Naive thymus-derived CD4-positive, alpha-beta T cell (primary cell): ENCODE data around the gene CSTPP1. TPM values are rescaled to one million over a fixed set of nuclear protein-coding genes. Genes with fewer than 3 reads are reported as not detected.
"Not testable (repeated sequence)": the region's sequence is repeated elsewhere in the genome, so short reads cannot be mapped to it uniquely, and the experiment has no call there.

ENCODE experiments used
- ATAC-seq: fragments of 150-1000 bp; cut with Tn5 transposase; 2 replicates; pipeline ENCODE4 v1.10.0; 2021; ENCODE audit warnings: mild to moderate bottlenecking, moderate library complexity
- CTCF ChIA-PET: fragments of 350-600 bp; sonication (Branson Sonifier 250); formaldehyde crosslinking; loops from one replicate; lab custom pipeline; 2021; ENCODE audit warnings: antibody characterized with exemption; lab: Charles Lee
- POLR2A ChIA-PET: fragments of 350-600 bp; sonication (Branson Sonifier 250); formaldehyde crosslinking; loops from one replicate; lab custom pipeline; 2021; ENCODE audit warnings: antibody characterized with exemption, inconsistent platforms; lab: Charles Lee
- DNase-seq, 9 donors: peaks; one replicate each; pipeline versions ENCODE4 v3.0.0 to v3.0.0-alpha.2; 2020 to 2022; ENCODE audit warnings: mixed read lengths in 1 of 9
- H3K27ac ChIP-seq: one replicate; pipeline ENCODE4 v1.7.0; 2013; ENCODE audit warnings: mild to moderate bottlenecking, low read depth, low read length, moderate library complexity
- H3K27me3 ChIP-seq, 2 donors: one replicate each; pipeline ENCODE4 v1.7.0; 2013; ENCODE audit warnings: low read length in 2 of 2, mild to moderate bottlenecking in 2 of 2, moderate library complexity in 2 of 2; ENCODE audit not compliant: control insufficient read depth in 2 of 2, insufficient read depth in 2 of 2
- H3K36me3 ChIP-seq, 3 experiments: 1 replicate in 2 of 3; 2 replicates in 1 of 3; pipeline ENCODE4 v1.7.0; 2013; ENCODE audit warnings: low read length in 3 of 3, mild to moderate bottlenecking in 3 of 3, moderate library complexity in 1 of 3; ENCODE audit not compliant: insufficient read depth in 3 of 3, control insufficient read depth in 2 of 3
- H3K4me1 ChIP-seq, 2 donors: one replicate each; pipeline ENCODE4 v1.7.0; 2013; ENCODE audit warnings: low read length in 2 of 2, mild to moderate bottlenecking in 2 of 2, moderate library complexity in 1 of 2; ENCODE audit not compliant: control insufficient read depth in 2 of 2, insufficient read depth in 2 of 2
- H3K4me3 ChIP-seq: 2 replicates; pipeline ENCODE4 v1.7.0; 2013; ENCODE audit warnings: mild to moderate bottlenecking, low read length
- H3K9me3 ChIP-seq, 3 experiments: 1 replicate in 2 of 3; 2 replicates in 1 of 3; pipeline ENCODE4 v1.7.0; 2013; ENCODE audit warnings: low read length in 3 of 3; ENCODE audit not compliant: control insufficient read depth in 2 of 3
- H3K27ac Mint-ChIP-seq, 9 donors: one replicate each; pipeline ENCODE4 v1.8.0; 2020 to 2022; ENCODE audit warnings: mixed read lengths in 9 of 9, mild to moderate bottlenecking in 8 of 9, moderate library complexity in 5 of 9, inconsistent platforms in 2 of 9
- H3K27me3 Mint-ChIP-seq, 5 donors: one replicate each; pipeline ENCODE4 v1.8.0; 2021 to 2022; ENCODE audit warnings: mixed read lengths in 5 of 5, mild to moderate bottlenecking in 1 of 5
- H3K36me3 Mint-ChIP-seq, 5 donors: one replicate each; pipeline ENCODE4 v1.8.0; 2020 to 2022; ENCODE audit warnings: mixed read lengths in 5 of 5, mild to moderate bottlenecking in 3 of 5, inconsistent platforms in 1 of 5
- H3K4me1 Mint-ChIP-seq, 7 donors: one replicate each; pipeline ENCODE4 v1.8.0; 2020 to 2022; ENCODE audit warnings: mixed read lengths in 7 of 7, mild to moderate bottlenecking in 3 of 7, inconsistent platforms in 1 of 7
- H3K4me3 Mint-ChIP-seq, 10 donors: one replicate each; pipeline ENCODE4 v1.8.0; 2020 to 2022; ENCODE audit warnings: mild to moderate bottlenecking in 10 of 10, mixed read lengths in 10 of 10, moderate library complexity in 6 of 10, inconsistent platforms in 2 of 10
- H3K9me3 Mint-ChIP-seq, 11 donors: one replicate each; pipeline ENCODE4 v1.8.0; 2020 to 2022; ENCODE audit warnings: mixed read lengths in 11 of 11, mild to moderate bottlenecking in 4 of 11, inconsistent platforms in 1 of 11, moderate library complexity in 1 of 11
- intact Hi-C, 2 donors: fragments of 100-400 bp; cut with micrococcal nuclease; formaldehyde crosslinking; loops; one replicate each; pipeline ENCODE4 v1.15.1; 2023
- polyA plus RNA-seq, 2 donors: library from polyadenylated mRNA; unstranded; fragments of 300-500 nt; fragmentation: Illumina TruSeq; gene quantifications; one replicate each; pipeline ENCODE4 v1.2.3, GENCODE V29; 2021
- total RNA-seq, 6 experiments: library from RNA in 5 of 6; stranded (reverse) in 5 of 6; gene quantifications; 1 replicate in 5 of 6; 2 replicates in 1 of 6; pipeline ENCODE4 v1.2.3 and lab custom pipeline; 2021 to 2026

The CSTPP1 gene
- total and polyA plus RNA-seq, 7 experiments from 2014 or later = 9.3 to 18.6 (median 16.1) TPM

DNA sequence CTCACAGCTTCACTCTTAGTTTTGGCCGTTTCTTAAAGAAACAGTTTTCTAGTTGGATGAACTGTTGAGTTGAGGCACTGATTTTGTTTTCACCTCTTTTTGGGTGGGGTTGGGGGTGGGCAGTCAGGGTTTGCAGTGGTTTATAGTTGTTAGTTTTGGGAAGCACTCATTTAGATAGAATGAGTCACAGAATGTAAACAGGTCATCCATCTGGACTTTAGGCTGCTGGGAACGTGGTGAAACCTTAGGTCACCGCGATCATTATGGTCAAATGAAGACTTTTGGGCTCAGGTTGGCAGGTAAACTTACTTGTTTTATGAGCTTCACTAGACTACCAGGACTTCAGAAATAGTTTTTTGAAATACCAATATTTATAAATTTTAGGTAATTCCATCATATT lies 48.4 kb downstream of the CSTPP1 start:
- ChIA-PET POLR2A (no interaction called here), CTCF (interaction anchor here (0.7 to 1.3 kb wide), 2 partner anchors 10 to 16 kb away, joined by 3 read pairs; no protein-coding TSS in a partner anchor)
- H3K9me3 Mint-ChIP-seq = peaks cover 0 to 5% (median 0%) of the 10 kb centered on the region in 11 donors
- peaks cover 0 to 8% (median 0%) of the 10 kb centered on the region in 5 donors for H3K27me3 Mint-ChIP-seq
- H3K4me3 Mint-ChIP-seq = no peak overlapping the region
- H3K27ac ChIP-seq = no peak overlapping the region
- no peaks in the 10 kb centered on the region for H3K9me3 ChIP-seq
- no peak overlapping the region for H3K27ac Mint-ChIP-seq
- H3K4me1 ChIP-seq = no peaks in the 10 kb centered on the region
- intact Hi-C loops = no loop called here
- DNase-seq (no peak), ATAC-seq (no peak)
- no peaks in the 10 kb centered on the region for H3K36me3 ChIP-seq
- no peak overlapping the region for H3K4me3 ChIP-seq
- H3K4me1 Mint-ChIP-seq = peaks cover 0 to 17% (median 8%) of the 10 kb centered on the region in 7 donors
- peaks cover 0 to 23% (median 19%) of the 10 kb centered on the region in 5 donors for H3K36me3 Mint-ChIP-seq
- no peaks in the 10 kb centered on the region for H3K27me3 ChIP-seq

DNA sequence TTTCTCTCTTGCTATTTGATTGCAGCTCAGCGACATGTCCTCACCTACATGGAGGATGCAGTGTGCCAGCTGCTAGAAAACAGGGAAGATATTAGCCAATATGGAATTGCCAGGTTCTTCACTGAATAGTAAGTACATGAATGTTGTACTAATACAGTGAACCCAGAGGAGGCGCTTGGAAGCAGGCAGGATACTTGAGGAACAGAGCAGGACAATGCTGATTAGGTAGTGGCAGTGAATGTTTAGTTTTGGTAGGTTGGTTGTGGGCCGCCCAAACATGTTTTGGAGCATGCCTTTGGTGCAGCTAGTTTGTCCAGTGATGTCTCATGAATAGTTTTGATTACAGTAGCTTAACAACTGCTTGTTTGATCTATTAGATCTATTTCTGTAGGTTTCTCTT lies 50.6 kb downstream of the CSTPP1 start:
- H3K27me3 ChIP-seq = no peaks in the 10 kb centered on the region
- DNase-seq (no peak), ATAC-seq (no peak)
- POLR2A ChIA-PET = no interaction called here
- H3K27ac ChIP-seq = no peak overlapping the region
- CTCF ChIA-PET = interaction anchor here (0.6 kb wide), 2 partner anchors 94 to 96 kb away, joined by 3 to 4 read pairs; no protein-coding TSS in a partner anchor
- H3K4me1 ChIP-seq = no peaks in the 10 kb centered on the region
- no peaks in the 10 kb centered on the region for H3K9me3 ChIP-seq
- H3K4me3 Mint-ChIP-seq = no peak overlapping the region
- intact Hi-C loops = no loop called here
- H3K9me3 Mint-ChIP-seq = peaks cover 0 to 5% (median under 1%) of the 10 kb centered on the region in 11 donors
- H3K27me3 Mint-ChIP-seq = peaks cover 0 to 8% (median 0%) of the 10 kb centered on the region in 5 donors
- H3K4me1 Mint-ChIP-seq = peaks cover 0 to 8% (median 4%) of the 10 kb centered on the region in 7 donors
- H3K36me3 ChIP-seq = no peaks in the 10 kb centered on the region
- peak overlapping the region in 1 of 9 donors; percentile 19 for H3K27ac Mint-ChIP-seq
- peaks cover 0 to 42% (median 23%) of the 10 kb centered on the region in 5 donors for H3K36me3 Mint-ChIP-seq
- H3K4me3 ChIP-seq = no peak overlapping the region

DNA sequence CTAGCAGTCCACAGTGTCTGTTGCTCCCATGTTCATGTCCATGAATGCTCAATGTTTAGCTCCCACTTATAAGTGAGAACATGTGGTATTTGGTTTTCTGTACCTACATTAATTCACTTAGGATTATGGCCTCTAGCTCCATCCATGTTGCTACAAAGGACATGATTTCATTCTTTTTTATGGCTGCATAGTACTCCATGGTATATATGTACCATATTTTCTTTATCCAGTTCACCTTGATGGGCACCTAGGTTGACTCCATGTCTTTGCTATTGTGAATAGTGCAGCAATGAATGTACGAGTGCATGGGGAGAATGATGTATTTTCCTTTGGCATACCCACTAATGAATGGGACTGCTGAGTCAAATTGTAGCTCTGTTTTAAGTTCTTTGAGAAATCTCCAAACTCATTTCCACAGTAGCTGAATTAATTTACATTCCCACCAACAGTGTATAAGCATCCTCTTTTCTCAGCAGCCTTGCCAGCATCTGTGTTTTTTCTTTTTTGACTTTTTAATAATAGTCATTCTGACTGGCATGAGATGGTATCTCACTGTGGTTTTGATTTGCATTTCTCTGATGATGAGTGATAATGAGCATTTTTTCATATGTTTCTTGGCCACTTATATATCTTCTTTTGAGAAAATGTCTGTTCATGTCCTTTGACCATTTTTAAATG lies 53.4 kb downstream of the CSTPP1 start:
- Mint-ChIP-seq H3K9me3 (peaks cover 0 to 17% (median 4%) of the 10 kb centered on the region in 11 donors), H3K36me3 (peaks cover 0 to 62% (median 39%) of the 10 kb centered on the region in 5 donors)
- H3K36me3 ChIP-seq, ATAC-seq, H3K4me1 Mint-ChIP-seq, H3K4me3 ChIP-seq, H3K27ac Mint-ChIP-seq, H3K27ac ChIP-seq, H3K27me3 Mint-ChIP-seq, H3K4me1 ChIP-seq, DNase-seq, POLR2A ChIA-PET, intact Hi-C loops, H3K4me3 Mint-ChIP-seq, H3K9me3 ChIP-seq, H3K27me3 ChIP-seq: not testable (repeated sequence)
- CTCF ChIA-PET = interaction anchor here (0.8 kb wide), 1 partner anchor 9 kb away, joined by 8 read pairs; no protein-coding TSS in a partner anchor

DNA sequence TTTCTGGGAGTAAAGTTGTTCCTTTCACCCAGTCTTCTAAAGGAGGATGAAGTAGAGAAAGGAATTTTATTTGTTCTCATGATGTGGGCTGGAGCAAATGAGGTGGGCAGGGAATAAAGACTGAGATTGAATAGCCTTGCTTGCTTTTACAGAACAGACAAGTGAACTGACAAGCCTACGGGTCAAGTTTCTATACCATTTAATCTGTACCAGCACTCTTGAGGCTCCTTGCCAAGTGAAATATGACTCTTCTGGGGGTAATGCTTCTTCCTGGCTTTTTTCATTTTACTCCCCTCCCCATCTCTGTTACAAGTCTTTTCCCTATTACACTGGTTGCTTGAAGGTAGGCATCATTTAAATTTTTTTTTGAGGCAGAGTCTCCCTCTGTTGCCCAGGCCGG lies 54.8 kb downstream of the CSTPP1 start:
- Histone ChIP-seq H3K36me3 (no peaks in the 10 kb centered on the region), H3K27ac (no peak overlapping the region), H3K27me3 (no peaks in the 10 kb centered on the region), H3K4me1 (no peaks in the 10 kb centered on the region), H3K9me3 (no peaks in the 10 kb centered on the region), H3K4me3 (no peak overlapping the region)
- Mint-ChIP-seq H3K9me3 (peaks cover 0 to 17% (median 4%) of the 10 kb centered on the region in 11 donors), H3K27me3 (no peaks in the 10 kb centered on the region), H3K36me3 (peaks cover 0 to 69% (median 45%) of the 10 kb centered on the region in 5 donors), H3K4me3 (no peak overlapping the region), H3K27ac (no peak overlapping the region), H3K4me1 (no peaks in the 10 kb centered on the region)
- DNase-seq (no peak), ATAC-seq (no peak)
- POLR2A ChIA-PET = interaction anchor here (0.7 kb wide), 1 partner anchor 111 kb away, joined by 5 read pairs; no protein-coding TSS in a partner anchor
- CTCF ChIA-PET = no interaction called here
- intact Hi-C loops = no loop called here

DNA sequence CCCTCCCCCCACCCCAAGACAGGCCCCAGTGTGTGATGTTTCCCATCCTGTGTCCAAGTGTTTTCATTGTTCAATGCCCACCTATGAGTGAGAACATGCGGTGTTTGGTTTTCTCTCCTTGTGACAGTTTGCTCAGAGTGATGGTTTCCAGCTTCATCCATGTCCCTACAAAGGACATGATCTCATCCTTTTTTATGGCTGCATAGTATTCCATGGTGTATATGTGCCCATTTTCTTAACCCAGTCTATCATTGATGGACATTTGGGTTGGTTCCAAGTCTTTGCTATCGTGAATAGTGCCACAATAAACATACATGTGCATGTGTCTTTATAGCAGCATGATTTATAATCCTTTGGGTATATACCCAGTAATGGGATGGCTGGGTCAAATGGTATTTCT lies 55.8 kb downstream of the CSTPP1 start:
- DNase-seq, H3K27me3 ChIP-seq, H3K36me3 ChIP-seq, H3K27ac ChIP-seq, POLR2A ChIA-PET, H3K27ac Mint-ChIP-seq, CTCF ChIA-PET, ATAC-seq, H3K4me1 ChIP-seq, H3K4me1 Mint-ChIP-seq, intact Hi-C loops, H3K4me3 Mint-ChIP-seq, H3K9me3 ChIP-seq, H3K4me3 ChIP-seq, H3K27me3 Mint-ChIP-seq: not testable (repeated sequence)
- Mint-ChIP-seq H3K36me3 (peaks cover 3 to 75% (median 46%) of the 10 kb centered on the region in 5 donors), H3K9me3 (peaks cover 0 to 17% (median 4%) of the 10 kb centered on the region in 11 donors)

DNA sequence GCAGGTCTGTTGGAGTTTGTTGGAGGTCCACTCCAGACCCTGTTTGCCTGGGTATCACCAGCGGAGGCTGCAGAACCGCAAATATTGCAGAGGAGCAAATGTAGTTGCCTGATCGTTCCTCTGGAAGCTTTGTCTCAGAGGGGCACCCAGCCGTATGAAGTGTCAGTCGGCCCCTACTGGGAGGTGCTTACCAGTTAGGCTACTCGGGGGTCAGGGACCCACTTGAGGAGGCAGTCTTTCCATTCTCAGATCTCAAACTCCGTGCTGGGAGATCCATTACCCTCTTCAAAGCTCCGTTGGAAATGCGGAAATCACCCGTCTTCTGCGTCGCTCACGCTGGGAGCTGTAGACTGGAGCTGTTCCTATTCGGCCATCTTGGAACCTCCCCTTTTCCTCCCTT lies 61.2 kb downstream of the CSTPP1 start:
- POLR2A ChIA-PET, CTCF ChIA-PET, H3K9me3 ChIP-seq, H3K27me3 ChIP-seq, DNase-seq, ATAC-seq, H3K4me3 Mint-ChIP-seq, H3K4me3 ChIP-seq, H3K36me3 ChIP-seq, H3K27ac ChIP-seq, intact Hi-C loops, H3K9me3 Mint-ChIP-seq, H3K4me1 ChIP-seq, H3K27me3 Mint-ChIP-seq, H3K4me1 Mint-ChIP-seq, H3K27ac Mint-ChIP-seq: not testable (repeated sequence)
- peaks cover 6 to 48% (median 23%) of the 10 kb centered on the region in 5 donors for H3K36me3 Mint-ChIP-seq
